Skeletal muscle satellite cell (primary cell): Measurements from ENCODE around the gene PRSS27.

ENCODE experiments used
- H3K27me3 ChIP-seq: 2 replicates; pipeline ENCODE4 v1.7.0; 2013; ENCODE audit warnings: low read length; ENCODE audit not compliant: control insufficient read depth, insufficient read depth
- H3K36me3 ChIP-seq: 2 replicates; pipeline ENCODE4 v1.7.0; 2013; ENCODE audit warnings: mild to moderate bottlenecking, control low read depth, low read length; ENCODE audit not compliant: insufficient read depth
- H3K4me1 ChIP-seq: 2 replicates; pipeline ENCODE4 v1.7.0; 2013; ENCODE audit warnings: low read length; ENCODE audit not compliant: control insufficient read depth, insufficient read depth
- H3K4me2 ChIP-seq: 2 replicates; pipeline ENCODE4 v1.7.0; 2013; ENCODE audit warnings: mild to moderate bottlenecking, low read length
- H3K4me3 ChIP-seq: 2 replicates; pipeline ENCODE4 v1.7.0; 2013; ENCODE audit warnings: low read length
- H3K9ac ChIP-seq: 2 replicates; pipeline ENCODE4 v1.7.0; 2013; ENCODE audit warnings: mild to moderate bottlenecking, low read depth, low read length, moderate library complexity
- H3K9me3 ChIP-seq: replicated peaks from 2 replicates; pipeline ENCODE4 v1.7.0; 2013; ENCODE audit warnings: mild to moderate bottlenecking, control low read depth, low read length

PRSS27 gene

GRCh38 chr16:2711370-2712062, 8.5 kb downstream of the PRSS27 start:
- H3K27me3 ChIP-seq: no peaks in the 10 kb centered on the region
- no peaks in the 10 kb centered on the region for H3K9me3 ChIP-seq
- peaks cover 3% of the 10 kb centered on the region for H3K4me1 ChIP-seq
- H3K9ac ChIP-seq: no peak overlapping the region
- H3K4me2 ChIP-seq: no peak overlapping the region
- H3K4me3 ChIP-seq: no peak overlapping the region
- peaks cover 21% of the 10 kb centered on the region for H3K36me3 ChIP-seq

GRCh38 chr16:2710711-2711231, 9.3 kb downstream of the PRSS27 start:
- Histone ChIP-seq H3K9ac (no peak overlapping the region), H3K4me2 (no peak overlapping the region), H3K4me3 (no peak overlapping the region), H3K9me3 (no peaks in the 10 kb centered on the region), H3K36me3 (peaks cover 29% of the 10 kb centered on the region), H3K27me3 (no peaks in the 10 kb centered on the region), H3K4me1 (peaks cover 2% of the 10 kb centered on the region)

GRCh38 chr16:2710021-2710710, 9.9 kb downstream of the PRSS27 start:
- H3K9ac ChIP-seq: no peak overlapping the region
- H3K27me3 ChIP-seq: no peaks in the 10 kb centered on the region
- no peak overlapping the region for H3K4me3 ChIP-seq
- H3K4me2 ChIP-seq: no peak overlapping the region
- no peaks in the 10 kb centered on the region for H3K9me3 ChIP-seq
- peaks cover 33% of the 10 kb centered on the region for H3K36me3 ChIP-seq
- no peaks in the 10 kb centered on the region for H3K4me1 ChIP-seq

- H3K4me2 ChIP-seq: no peak overlapping the region
- H3K9ac ChIP-seq: no peak overlapping the region
- H3K27me3 ChIP-seq: no peaks in the 10 kb centered on the region
- H3K36me3 ChIP-seq: peaks cover 38% of the 10 kb centered on the region
- H3K4me3 ChIP-seq: no peak overlapping the region
- no peaks in the 10 kb centered on the region for H3K9me3 ChIP-seq
- no peaks in the 10 kb centered on the region for H3K4me1 ChIP-seq
These were observed 10.4 kb downstream of the PRSS27 start for GRCh38 chr16:2709588-2709984.

- Histone ChIP-seq H3K9ac (no peak overlapping the region), H3K4me2 (no peak overlapping the region), H3K9me3 (no peaks in the 10 kb centered on the region), H3K4me1 (no peaks in the 10 kb centered on the region), H3K27me3 (no peaks in the 10 kb centered on the region), H3K4me3 (no peak overlapping the region), H3K36me3 (peaks cover 40% of the 10 kb centered on the region)
These were observed 11.0 kb downstream of the PRSS27 start for GRCh38 chr16:2708955-2709587.

- Histone ChIP-seq H3K9me3 (no peaks in the 10 kb centered on the region), H3K4me1 (no peaks in the 10 kb centered on the region), H3K36me3 (peaks cover 48% of the 10 kb centered on the region), H3K27me3 (no peaks in the 10 kb centered on the region), H3K9ac (no peak overlapping the region), H3K4me2 (no peak overlapping the region), H3K4me3 (no peak overlapping the region)
These were observed 11.8 kb downstream of the PRSS27 start for GRCh38 chr16:2708290-2708639.

GRCh38 chr16:2707368-2708289, 12.4 kb downstream of the PRSS27 start:
- Histone ChIP-seq H3K4me1 (no peaks in the 10 kb centered on the region), H3K9ac (no peak overlapping the region), H3K27me3 (no peaks in the 10 kb centered on the region), H3K36me3 (peaks cover 54% of the 10 kb centered on the region), H3K4me3 (no peak overlapping the region), H3K4me2 (no peak overlapping the region), H3K9me3 (no peaks in the 10 kb centered on the region)

GRCh38 chr16:2706611-2707311, 13.3 kb downstream of the PRSS27 start:
- no peaks in the 10 kb centered on the region for H3K9me3 ChIP-seq
- H3K4me3 ChIP-seq: no peak overlapping the region
- no peaks in the 10 kb centered on the region for H3K4me1 ChIP-seq
- H3K36me3 ChIP-seq: peaks cover 61% of the 10 kb centered on the region
- no peak overlapping the region for H3K9ac ChIP-seq
- H3K4me2 ChIP-seq: no peak overlapping the region
- H3K27me3 ChIP-seq: no peaks in the 10 kb centered on the region

GRCh38 chr16:2706085-2706484, 13.9 kb downstream of the PRSS27 start:
- no peaks in the 10 kb centered on the region for H3K9me3 ChIP-seq

GRCh38 chr16:2705351-2705750, 14.7 kb downstream of the PRSS27 start:
- no peaks in the 10 kb centered on the region for H3K9me3 ChIP-seq

More at GRCh38 chr16:2706085-2706484, 13.9 kb downstream of the PRSS27 start:
- Histone ChIP-seq H3K36me3 (peaks cover 67% of the 10 kb centered on the region), H3K27me3 (no peaks in the 10 kb centered on the region), H3K4me3 (no peak overlapping the region), H3K4me1 (no peaks in the 10 kb centered on the region), H3K9ac (no peak overlapping the region), H3K4me2 (no peak overlapping the region)

More at GRCh38 chr16:2705351-2705750, 14.7 kb downstream of the PRSS27 start:
- Histone ChIP-seq H3K36me3 (peaks cover 75% of the 10 kb centered on the region), H3K27me3 (no peaks in the 10 kb centered on the region), H3K4me2 (no peak overlapping the region), H3K4me3 (no peak overlapping the region), H3K9ac (no peak overlapping the region), H3K4me1 (no peaks in the 10 kb centered on the region)
